ENCODE measurements around the gene VWC2. TPM values are rescaled to one million over a fixed set of nuclear protein-coding genes. Genes with fewer than 3 reads are reported as not detected.
"Not testable (repeated sequence)": the region's sequence is repeated elsewhere in the genome, so short reads cannot be mapped to it uniquely, and the experiment has no call there.

Gene VWC2
- total and polyA plus RNA-seq, 8 donors, result under 0.01 to 0.04 (median 0.03) TPM; not detected in 4

GRCh38 chr7:49850921-49851613, 77.6 kb downstream of the VWC2 start:
- WGBS, 2 donors, result 72 to 73% methylated on average over 10 of the region's 10 CpGs
- H3K4me1 ChIP-seq, result no peaks in the 10 kb centered on the region
- H3K36me3 ChIP-seq, result no peaks in the 10 kb centered on the region
- intact Hi-C loops (cut with DNase I), result no loop called here
- H3K27me3 ChIP-seq, result no peaks in the 10 kb centered on the region
- H3K4me3 ChIP-seq, result no peak overlapping the region
- H3K9me3 ChIP-seq, result no peaks in the 10 kb centered on the region
- TF ChIP-seq, protein P1, sequence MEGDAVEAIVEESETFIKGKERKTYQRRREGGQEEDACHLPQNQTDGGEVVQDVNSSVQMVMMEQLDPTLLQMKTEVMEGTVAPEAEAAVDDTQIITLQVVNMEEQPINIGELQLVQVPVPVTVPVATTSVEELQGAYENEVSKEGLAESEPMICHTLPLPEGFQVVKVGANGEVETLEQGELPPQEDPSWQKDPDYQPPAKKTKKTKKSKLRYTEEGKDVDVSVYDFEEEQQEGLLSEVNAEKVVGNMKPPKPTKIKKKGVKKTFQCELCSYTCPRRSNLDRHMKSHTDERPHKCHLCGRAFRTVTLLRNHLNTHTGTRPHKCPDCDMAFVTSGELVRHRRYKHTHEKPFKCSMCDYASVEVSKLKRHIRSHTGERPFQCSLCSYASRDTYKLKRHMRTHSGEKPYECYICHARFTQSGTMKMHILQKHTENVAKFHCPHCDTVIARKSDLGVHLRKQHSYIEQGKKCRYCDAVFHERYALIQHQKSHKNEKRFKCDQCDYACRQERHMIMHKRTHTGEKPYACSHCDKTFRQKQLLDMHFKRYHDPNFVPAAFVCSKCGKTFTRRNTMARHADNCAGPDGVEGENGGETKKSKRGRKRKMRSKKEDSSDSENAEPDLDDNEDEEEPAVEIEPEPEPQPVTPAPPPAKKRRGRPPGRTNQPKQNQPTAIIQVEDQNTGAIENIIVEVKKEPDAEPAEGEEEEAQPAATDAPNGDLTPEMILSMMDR (IDR thresholded peaks at IDR 0.05), result no peak
- no peak overlapping the region for H3K27ac ChIP-seq
- ATAC-seq (no peak), DNase-seq (no peak), FAIRE-seq (no peak)

GRCh38 chr7:49851614-49851934, 78.1 kb downstream of the VWC2 start:
- H3K27ac ChIP-seq; H3K9me3 ChIP-seq; H3K36me3 ChIP-seq; DNase-seq; intact Hi-C loops (cut with DNase I); H3K4me1 ChIP-seq; ATAC-seq; H3K4me3 ChIP-seq; FAIRE-seq; H3K27me3 ChIP-seq: not testable (repeated sequence)
- 89 to 90% methylated on average over 9 of the region's 9 CpGs for WGBS, 2 donors

DNA sequence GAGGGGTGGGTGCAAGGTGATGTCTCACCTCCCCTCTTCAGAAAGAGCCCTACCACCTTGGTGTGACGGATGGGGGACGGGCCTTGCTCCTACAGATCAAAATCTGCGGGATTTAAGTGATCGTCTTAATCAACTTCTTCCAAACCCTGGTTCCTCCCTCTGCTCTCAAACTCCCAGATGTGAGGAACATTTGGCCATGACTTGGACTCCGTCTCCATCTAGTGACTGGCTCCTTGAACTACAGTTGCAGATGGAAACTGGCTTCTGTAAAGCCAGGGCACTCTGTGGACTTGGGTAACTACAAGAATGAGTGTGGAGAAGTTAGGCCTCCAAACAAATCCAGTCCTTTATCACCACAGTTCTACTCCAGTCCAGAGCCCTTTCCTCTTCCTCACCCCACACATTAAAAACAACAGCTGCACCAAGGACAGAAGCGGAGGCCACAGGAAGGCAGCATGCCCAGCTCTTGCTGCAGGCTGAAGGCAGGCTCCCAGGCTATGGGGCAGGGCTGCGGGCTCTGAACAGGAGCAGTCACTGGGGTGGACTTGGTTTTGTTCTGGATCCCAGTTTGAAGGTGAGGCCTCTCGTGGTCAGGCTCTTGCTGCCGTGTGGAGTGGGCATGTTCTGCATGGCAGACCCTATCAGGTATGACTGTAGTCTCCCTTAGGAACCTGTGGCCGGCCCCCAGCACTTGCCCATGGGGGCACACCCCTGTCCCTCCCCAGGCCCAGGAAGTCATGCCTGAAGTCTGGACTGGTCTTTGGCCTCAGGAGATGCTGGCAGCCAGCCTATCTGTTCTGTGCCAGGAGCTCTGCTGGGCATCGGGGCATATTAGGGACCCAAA, 79.4 kb downstream of the VWC2 start:
- ATAC-seq (peak; percentile 66 to 99 (median 91)), FAIRE-seq (no peak)
- 33 to 40% methylated on average over 11 of the region's 11 CpGs for WGBS, 2 donors

GRCh38 chr7:49855281-49855980, 82.0 kb downstream of the VWC2 start:
- no peaks in the 10 kb centered on the region for H3K4me1 ChIP-seq
- TF ChIP-seq, protein P1 (IDR thresholded peaks at IDR 0.05), result no peak
- FAIRE-seq, result no peak

More for the DNA sequence above, 79.4 kb downstream of the VWC2 start:
- peak in 4 of 6 donors; percentile 14 to 72 (median 41) for DNase-seq
- intact Hi-C loops (cut with DNase I), result no loop called here
- no peak overlapping the region for H3K4me3 ChIP-seq
- H3K9me3 ChIP-seq, result no peaks in the 10 kb centered on the region
- TF ChIP-seq, protein P1 (IDR thresholded peaks at IDR 0.05), result peak; percentile 46 to 69 (median 61)
- no peaks in the 10 kb centered on the region for H3K36me3 ChIP-seq
- H3K4me1 ChIP-seq, result no peaks in the 10 kb centered on the region
- no peak overlapping the region for H3K27ac ChIP-seq
- no peaks in the 10 kb centered on the region for H3K27me3 ChIP-seq

GRCh38 chr7:49860293-49860692, 86.9 kb downstream of the VWC2 start:
- Histone ChIP-seq H3K36me3 (no peaks in the 10 kb centered on the region), H3K4me1 (no peaks in the 10 kb centered on the region), H3K27ac (no peak overlapping the region), H3K27me3 (no peaks in the 10 kb centered on the region), H3K4me3 (no peak overlapping the region), H3K9me3 (no peaks in the 10 kb centered on the region)
- TF ChIP-seq, protein P1 (IDR thresholded peaks at IDR 0.05), result no peak
- intact Hi-C loops (cut with DNase I), result no loop called here
- no peak for DNase-seq
- no peak for FAIRE-seq
- 90 to 93% methylated on average over 1 of the region's 1 CpG for WGBS, 2 donors
- no peak for ATAC-seq

More at GRCh38 chr7:49855281-49855980, 82.0 kb downstream of the VWC2 start:
- Histone ChIP-seq H3K36me3 (no peaks in the 10 kb centered on the region), H3K9me3 (no peaks in the 10 kb centered on the region), H3K4me3 (no peak overlapping the region), H3K27ac (no peak overlapping the region), H3K27me3 (no peaks in the 10 kb centered on the region)
- ATAC-seq, result no peak
- 54 to 58% methylated on average over 7 of the region's 7 CpGs for WGBS, 2 donors
- intact Hi-C loops (cut with DNase I), result no loop called here
- no peak for DNase-seq
